NCI-H524 treated with DMSO at 0.1 percent for 48 hours (cell line): ENCODE data around the gene PRPF4.
"Not testable (repeated sequence)": the region's sequence is repeated elsewhere in the genome, so short reads cannot be mapped to it uniquely, and the experiment has no call there.

ENCODE experiments used
- DNase-seq: peaks from one replicate; lab custom pipeline; 2025; lab: John Stamatoyannopoulos, UW

PRPF4 gene

GRCh38 chr9:113267911-113268566, 7.4 kb upstream of the PRPF4 start:
- no peak for DNase-seq

GRCh38 chr9:113269355-113269754, 6.1 kb upstream of the PRPF4 start:
- DNase-seq, result no peak

GRCh38 chr9:113269871-113270270, 5.6 kb upstream of the PRPF4 start:
- DNase-seq, result no peak

GRCh38 chr9:113274474-113275156, 843 bp upstream of the PRPF4 start:
- DNase-seq, result peak; percentile 20

- DNase-seq, result no peak
Observed at GRCh38 chr9:113278840-113279239, 3.4 kb downstream of the PRPF4 start.

GRCh38 chr9:113281356-113281755, 5.9 kb downstream of the PRPF4 start:
- no peak for DNase-seq

- no peak for DNase-seq
Observed at GRCh38 chr9:113289091-113289490, 13.6 kb downstream of the PRPF4 start.

GRCh38 chr9:113290052-113290607, 14.7 kb downstream of the PRPF4 start:
- DNase-seq, result no peak

- DNase-seq, result no peak
Observed at GRCh38 chr9:113293285-113293878, 17.9 kb downstream of the PRPF4 start.

- not testable (repeated sequence) for DNase-seq
Observed at GRCh38 chr9:113296247-113296646, 20.8 kb downstream of the PRPF4 start.

- peak; percentile 77 for DNase-seq
Observed at GRCh38 chr9:113296796-113297558, 21.5 kb downstream of the PRPF4 start.

GRCh38 chr9:113298311-113298710, 22.9 kb downstream of the PRPF4 start:
- DNase-seq, result no peak

GRCh38 chr9:113298924-113299770, 23.7 kb downstream of the PRPF4 start:
- DNase-seq, result no peak

- DNase-seq, result no peak
Observed at GRCh38 chr9:113299800-113300292, 24.4 kb downstream of the PRPF4 start.

GRCh38 chr9:113301548-113301947, 26.1 kb downstream of the PRPF4 start:
- no peak for DNase-seq

- no peak for DNase-seq
Observed at GRCh38 chr9:113302792-113303418, 27.4 kb downstream of the PRPF4 start, which contains the start of gene RNF183. RNF183 (minus strand) TSS chr9:113303376; CDS start chr9:113298184, 5,192 bp downstream.

GRCh38 chr9:113306566-113306965, 31.1 kb downstream of the PRPF4 start:
- no peak for DNase-seq

- no peak for DNase-seq
Observed at GRCh38 chr9:113307396-113307975, 32.0 kb downstream of the PRPF4 start.

GRCh38 chr9:113309204-113309813, 33.9 kb downstream of the PRPF4 start:
- no peak for DNase-seq

- DNase-seq, result no peak
Observed at GRCh38 chr9:113310538-113310937, 35.1 kb downstream of the PRPF4 start.
